GM12801 (cell line): ENCODE data around the gene CORO2A.

Experiments used
- CTCF ChIP-seq: IDR thresholded peaks from one replicate; pipeline ENCODE4 v1.5.1; 2011; ENCODE audit warnings: control low read depth; ENCODE audit not compliant: insufficient read length; ENCODE audit errors: extremely low read depth

Gene CORO2A

GRCh38 chr9:98209530-98209929, 17.1 kb upstream of the CORO2A start:
- TF ChIP-seq CTCF = no peak

GRCh38 chr9:98208635-98209034, 16.2 kb upstream of the CORO2A start:
- no peak for TF ChIP-seq CTCF

GRCh38 chr9:98207606-98208005, 15.2 kb upstream of the CORO2A start:
- no peak for TF ChIP-seq CTCF

- no peak for TF ChIP-seq CTCF
These were observed 14.3 kb upstream of the CORO2A start for GRCh38 chr9:98206754-98207153.

GRCh38 chr9:98204692-98205091, 12.3 kb upstream of the CORO2A start:
- TF ChIP-seq CTCF = no peak

GRCh38 chr9:98203153-98203552, 10.7 kb upstream of the CORO2A start:
- no peak for TF ChIP-seq CTCF

GRCh38 chr9:98202252-98202651, 9.8 kb upstream of the CORO2A start:
- TF ChIP-seq CTCF = no peak

GRCh38 chr9:98201749-98202148, 9.3 kb upstream of the CORO2A start:
- TF ChIP-seq CTCF = no peak
